ENCODE data around the gene DBN1.

Gene DBN1

DNA sequence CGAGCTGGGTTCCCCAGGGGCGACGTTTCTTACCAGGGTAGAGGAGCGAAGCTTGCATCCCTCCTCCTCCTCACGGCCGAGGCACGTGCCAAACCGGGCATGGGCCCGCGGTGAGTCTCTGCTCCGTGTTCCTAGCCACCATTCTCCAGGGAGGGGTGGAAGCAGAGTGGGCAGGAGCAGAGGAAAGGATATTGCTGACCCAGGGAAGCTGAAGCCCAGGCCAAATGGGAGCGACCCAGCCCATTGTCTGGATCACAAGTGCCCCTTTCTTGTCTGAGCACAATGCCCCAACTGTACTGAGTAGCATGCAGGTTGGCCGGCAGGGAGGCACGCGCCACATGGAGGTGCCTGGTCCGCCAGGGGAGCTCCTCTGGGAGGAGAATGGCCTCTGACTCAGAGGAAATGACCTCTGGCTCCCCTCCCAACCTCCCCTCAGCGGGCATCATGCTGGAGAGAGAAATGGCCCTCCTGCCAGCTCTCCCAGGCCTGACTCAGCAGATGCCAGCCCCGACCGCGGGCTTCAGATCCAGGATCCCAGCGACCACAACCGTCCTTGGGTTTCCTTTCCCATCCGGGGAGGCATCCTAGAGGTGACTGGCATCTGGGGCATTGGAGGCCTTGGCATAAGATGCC lies 25.7 kb downstream of the DBN1 start:
- Histone ChIP-seq H3K27me3 (ENCODE audit: insufficient read depth, low read length, poor library complexity) (peaks cover 49% of the 10 kb centered on the region), H3K9ac (ENCODE audit: low read depth, low read length) (no peak overlapping the region), H2AFZ (ENCODE audit: low read depth, low read length) (no peak overlapping the region), H3K79me2 (ENCODE audit: insufficient read depth, low read length) (no peaks in the 10 kb centered on the region), H3K36me3 (ENCODE audit: insufficient read depth, low read length) (peaks cover 2% of the 10 kb centered on the region; the same call in 1 of the 2 replicates), H3K4me2 (ENCODE audit: insufficient read depth, low read length) (peak overlapping the region; percentile 95; the same call in 1 of the 2 replicates), H3K9me3 (ENCODE audit: insufficient read depth, low read length, severe bottlenecking) (no peaks in the 10 kb centered on the region), H3K4me3 (ENCODE audit: low read depth in 1 of 2, low read length in 2 of 2) (peak overlapping the region in 1 of 2 experiments; percentile 13; a peak in 1 of 4 replicates), H3K4me1 (ENCODE audit: insufficient read depth, low read length) (peaks cover 23% of the 10 kb centered on the region), H3K27ac (ENCODE audit: low read length) (no peak overlapping the region), H4K20me1 (ENCODE audit: insufficient read depth, low read length) (peaks cover 70% of the 10 kb centered on the region)
- ATAC-seq (ENCODE audit: insufficient read depth, low read depth) (no peak), DNase-seq (no peak)
- TF ChIP-seq EZH2 (IDR thresholded peaks at IDR 0.05; ENCODE audit: borderline replicate concordance, low read depth, low read length, severe bottlenecking) (peak; percentile 64), CTCF (IDR thresholded peaks at IDR 0.05; ENCODE audit: borderline replicate concordance, extremely low read depth, low read length, poor library complexity, severe bottlenecking) (no peak)

GRCh38 chr5:177447066-177447610 lies 26.3 kb downstream of the DBN1 start:
- Histone ChIP-seq H2AFZ (ENCODE audit: low read depth, low read length) (peak overlapping the region; percentile 67), H4K20me1 (ENCODE audit: insufficient read depth, low read length) (peaks cover 69% of the 10 kb centered on the region), H3K4me3 (ENCODE audit: low read depth in 1 of 2, low read length in 2 of 2) (peak overlapping the region; percentile 22 to 61; a peak in 3 of 4 replicates), H3K27ac (ENCODE audit: low read length) (no peak overlapping the region), H3K9ac (ENCODE audit: low read depth, low read length) (peak overlapping the region; percentile 62), H3K36me3 (ENCODE audit: insufficient read depth, low read length) (peaks cover 6% of the 10 kb centered on the region; the same call in 1 of the 2 replicates), H3K4me1 (ENCODE audit: insufficient read depth, low read length) (peaks cover 23% of the 10 kb centered on the region), H3K4me2 (ENCODE audit: insufficient read depth, low read length) (peak overlapping the region; percentile 95), H3K9me3 (ENCODE audit: insufficient read depth, low read length, severe bottlenecking) (no peaks in the 10 kb centered on the region), H3K79me2 (ENCODE audit: insufficient read depth, low read length) (no peaks in the 10 kb centered on the region), H3K27me3 (ENCODE audit: insufficient read depth, low read length, poor library complexity) (peaks cover 49% of the 10 kb centered on the region)
- TF ChIP-seq EZH2 (IDR thresholded peaks at IDR 0.05; ENCODE audit: borderline replicate concordance, low read depth, low read length, severe bottlenecking) (no peak), CTCF (IDR thresholded peaks at IDR 0.05; ENCODE audit: borderline replicate concordance, extremely low read depth, low read length, poor library complexity, severe bottlenecking) (no peak)
- peak; percentile 78 for DNase-seq
- peak; percentile 50 for ATAC-seq (ENCODE audit: insufficient read depth, low read depth)

DNA sequence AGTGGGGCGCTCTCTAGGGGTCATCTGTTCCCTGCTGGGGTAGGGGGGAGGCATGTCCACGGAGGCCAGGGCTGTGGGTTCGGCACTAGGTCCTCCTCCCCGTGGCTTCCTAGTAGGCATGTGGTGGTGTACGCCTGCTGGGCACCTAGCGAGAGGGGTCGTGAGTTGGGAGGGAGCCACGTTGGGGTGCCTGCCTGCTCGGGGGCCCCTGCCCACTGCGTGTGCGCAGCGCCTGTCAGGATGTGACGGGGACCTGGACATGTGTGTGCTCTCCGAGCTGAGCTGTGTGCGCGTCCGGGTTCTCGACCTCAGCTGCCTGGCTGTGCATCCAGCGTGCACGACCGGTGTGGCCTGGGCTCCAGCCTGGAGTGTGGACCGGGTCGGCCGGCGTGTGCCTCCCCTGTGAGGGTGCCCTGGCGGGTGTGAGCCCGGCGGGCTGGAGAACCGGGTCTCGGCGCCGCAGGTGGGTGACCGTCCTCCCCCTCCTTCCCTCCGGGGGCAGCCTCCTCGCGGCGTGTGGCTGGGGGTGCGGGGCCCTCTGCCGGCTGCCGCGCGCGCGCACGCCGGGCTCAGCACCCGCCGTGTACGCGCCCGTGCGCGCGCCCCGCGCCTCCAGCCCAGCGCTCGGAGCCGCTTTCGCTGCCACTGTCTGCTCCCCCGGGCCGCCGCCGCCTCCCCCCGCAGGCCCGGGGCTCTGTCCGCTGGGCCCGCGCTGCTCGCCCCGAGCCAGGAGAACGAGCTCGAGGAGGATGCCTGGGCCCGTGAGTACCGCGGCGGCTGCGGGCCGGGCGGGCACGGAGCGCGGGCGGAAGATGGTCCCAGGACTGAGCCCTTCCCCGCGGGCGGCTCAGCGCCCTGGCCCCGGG lies 27.0 kb downstream of the DBN1 start, which contains the start of gene PRR7:
Gene PRR7 (plus strand): TSS at position 615 of the 866 bp plus-strand sequence. CDS start 8,254 bp downstream, outside the sequence.
- peak; percentile 59 for ATAC-seq (ENCODE audit: insufficient read depth, low read depth)
- H3K27ac ChIP-seq (ENCODE audit: low read length), result no peak within 1 kb of the TSS
- TF ChIP-seq EZH2 (IDR thresholded peaks at IDR 0.05; ENCODE audit: borderline replicate concordance, low read depth, low read length, severe bottlenecking), result peak; percentile 90
- peak; percentile 20 for TF ChIP-seq CTCF (IDR thresholded peaks at IDR 0.05; ENCODE audit: borderline replicate concordance, extremely low read depth, low read length, poor library complexity, severe bottlenecking)
- H3K4me1 ChIP-seq (ENCODE audit: insufficient read depth, low read length), result peaks cover 23% of the 10 kb centered on the region
- peak; percentile 73 for DNase-seq
- H3K4me2 ChIP-seq (ENCODE audit: insufficient read depth, low read length), result peak within 1 kb of the TSS; percentile 95
- H3K9me3 ChIP-seq (ENCODE audit: insufficient read depth, low read length, severe bottlenecking), result no peaks in the 10 kb centered on the region
- peaks cover 65% of the 10 kb centered on the region for H4K20me1 ChIP-seq (ENCODE audit: insufficient read depth, low read length)
- peak within 1 kb of the TSS; percentile 22 to 61; a peak in 3 of 4 replicates for H3K4me3 ChIP-seq (ENCODE audit: low read depth in 1 of 2, low read length in 2 of 2)
- H3K79me2 ChIP-seq (ENCODE audit: insufficient read depth, low read length), result no peaks in the 10 kb centered on the region
- H3K9ac ChIP-seq (ENCODE audit: low read depth, low read length), result peak within 1 kb of the TSS; percentile 62
- peaks cover 12% of the 10 kb centered on the region for H3K36me3 ChIP-seq (ENCODE audit: insufficient read depth, low read length)
- H3K27me3 ChIP-seq (ENCODE audit: insufficient read depth, low read length, poor library complexity), result peaks cover 49% of the 10 kb centered on the region
- H2AFZ ChIP-seq (ENCODE audit: low read depth, low read length), result peak within 1 kb of the TSS; percentile 67
